Hepatocyte (in vitro differentiated cells): Measurements from ENCODE around the gene TEX19. TPM values are rescaled to one million over a fixed set of nuclear protein-coding genes. Genes with fewer than 3 reads are reported as not detected.

ENCODE experiments used
- DNase-seq: peaks from one replicate; pipeline ENCODE4 v3.0.0-alpha.2; 2016; ENCODE audit warnings: low spot score
- H2AFZ ChIP-seq: fragments of 200-600 bp; sonication (generic); 2 replicates; pipeline ENCODE4 v1.6.0; 2016; ENCODE audit warnings: antibody characterized with exemption, mild to moderate bottlenecking
- H3K27ac ChIP-seq: fragments of 200-600 bp; sonication (generic); 2 replicates; pipeline ENCODE4 v1.5.1; 2016; ENCODE audit warnings: mild to moderate bottlenecking
- H3K27me3 ChIP-seq: fragments of 200-600 bp; sonication (generic); 2 replicates; pipeline ENCODE4 v1.6.1; 2016
- H3K36me3 ChIP-seq: fragments of 200-600 bp; sonication (generic); replicated peaks from 2 replicates; pipeline ENCODE4 v1.5.1; 2016; ENCODE audit warnings: low read depth; ENCODE audit not compliant: insufficient read depth
- H3K4me1 ChIP-seq: fragments of 200-600 bp; sonication (generic); 2 replicates; pipeline ENCODE4 v1.5.1; 2016; ENCODE audit warnings: mild to moderate bottlenecking, moderate library complexity; ENCODE audit not compliant: insufficient read depth
- H3K4me2 ChIP-seq: fragments of 200-600 bp; sonication (generic); 2 replicates; pipeline ENCODE4 v1.6.0; 2016
- H3K4me3 ChIP-seq: fragments of 200-600 bp; sonication (generic); 2 replicates; pipeline ENCODE4 v1.5.1; 2016; ENCODE audit warnings: mild to moderate bottlenecking
- H3K79me2 ChIP-seq: fragments of 200-600 bp; sonication (generic); 2 replicates; pipeline ENCODE4 v1.6.0; 2017; ENCODE audit warnings: mild to moderate bottlenecking
- H3K9me2 ChIP-seq: fragments of 200-600 bp; sonication (generic); replicated peaks from 2 replicates; pipeline ENCODE4 v1.6.0; 2017; ENCODE audit warnings: mild to moderate bottlenecking; ENCODE audit not compliant: insufficient read depth
- H3K9me3 ChIP-seq: fragments of 200-600 bp; sonication (generic); 2 replicates; pipeline ENCODE4 v1.5.1; 2016; ENCODE audit warnings: low read depth, mild to moderate bottlenecking
- H4K20me1 ChIP-seq: fragments of 200-600 bp; sonication (generic); 2 replicates; pipeline ENCODE4 v1.6.0; 2016; ENCODE audit warnings: mild to moderate bottlenecking; ENCODE audit not compliant: insufficient read depth, poor library complexity, severe bottlenecking
- EZH2 ChIP-seq: fragments of 200-600 bp; sonication (generic); IDR thresholded peaks from 2 replicates; pipeline ENCODE4 v1.6.1; 2016; ENCODE audit warnings: antibody characterized with exemption, mild to moderate bottlenecking, borderline replicate concordance
- EZH2phosphoT487 ChIP-seq: fragments of 200-600 bp; sonication (generic); IDR thresholded peaks from one replicate; pipeline ENCODE4 v1.6.1; 2018; ENCODE audit warnings: antibody characterized with exemption, mild to moderate bottlenecking, low read depth, moderate library complexity; ENCODE audit not compliant: unreplicated experiment, severe bottlenecking
- WGBS: methylation state at CpG from one replicate; pipeline ENCODE4 v1.1.6; 2016; ENCODE audit warnings: low lambda C conversion rate; ENCODE audit errors: missing lambda C conversion rate; 5-methylcytosine and 5-hydroxymethylcytosine counted together
- polyA plus RNA-seq: library from polyadenylated mRNA; unstranded; fragments of >200 nt; fragmentation: Nextera tagmentation; extraction: Ambion mirVana; gene quantifications from 2 replicates; pipeline ENCODE4 v1.2.1, GENCODE V29; 2016
- total RNA-seq: library from RNA; depleted of rRNA; stranded (reverse); fragments of >200 nt; gene quantifications from 2 replicates; pipeline ENCODE4 v1.2.3, GENCODE V29; 2014
- TF ChIP-seq, protein P1 (sequence below): fragments of 200-600 bp; sonication (generic); IDR thresholded peaks from 2 replicates; pipeline ENCODE4 v1.5.1; 2016; ENCODE audit warnings: antibody characterized with exemption, mild to moderate bottlenecking; ENCODE audit not compliant: poor library complexity

Gene TEX19
- total and polyA plus RNA-seq, 2 experiments from 2014 or later: not detected

DNA sequence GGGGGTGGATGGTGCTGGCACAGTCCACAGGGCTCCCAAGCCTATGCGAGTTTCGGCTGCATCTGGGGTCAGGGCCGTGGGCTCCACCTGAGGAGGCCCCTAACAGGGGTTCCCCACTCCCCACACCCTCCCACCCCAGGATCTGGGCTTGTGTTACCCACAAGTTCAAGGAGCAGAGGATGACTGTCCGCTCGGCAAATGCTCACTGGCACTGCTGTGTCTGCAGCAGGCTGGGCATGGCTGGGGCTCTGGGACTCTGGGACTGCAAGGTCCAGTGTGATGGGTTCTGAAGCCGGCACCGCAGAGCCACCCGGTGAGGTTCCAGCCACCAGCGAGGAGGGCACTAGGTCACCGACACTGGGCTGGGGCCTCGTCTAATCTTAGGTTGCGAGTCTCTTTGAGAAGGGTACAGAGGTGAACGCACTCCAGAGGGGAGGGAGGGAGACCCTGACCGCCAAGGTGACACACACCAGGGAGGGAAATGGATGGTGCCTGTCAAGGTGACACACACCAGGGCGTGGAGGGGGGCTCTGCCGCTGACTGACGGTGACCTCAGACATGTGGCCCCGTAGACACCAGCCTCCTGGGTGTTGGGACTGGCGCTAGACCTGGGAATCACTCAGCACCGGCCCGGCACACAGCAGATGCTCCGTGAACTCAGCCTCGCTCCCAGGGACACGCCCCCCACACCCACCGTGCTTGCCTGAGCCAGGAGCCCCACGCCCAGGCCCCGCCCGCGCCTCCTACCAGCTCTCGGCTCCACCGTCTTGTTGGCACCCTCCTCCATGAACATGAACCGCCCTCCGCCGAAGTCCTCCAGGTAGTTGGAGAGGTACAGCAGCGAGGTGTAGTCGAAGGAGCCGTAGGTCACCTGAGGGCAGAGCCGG lies 38.6 kb downstream of the TEX19 start:
- peaks cover 16% of the 10 kb centered on the region for H3K4me1 ChIP-seq
- H4K20me1 ChIP-seq: no peaks in the 10 kb centered on the region
- TF ChIP-seq, protein P1, sequence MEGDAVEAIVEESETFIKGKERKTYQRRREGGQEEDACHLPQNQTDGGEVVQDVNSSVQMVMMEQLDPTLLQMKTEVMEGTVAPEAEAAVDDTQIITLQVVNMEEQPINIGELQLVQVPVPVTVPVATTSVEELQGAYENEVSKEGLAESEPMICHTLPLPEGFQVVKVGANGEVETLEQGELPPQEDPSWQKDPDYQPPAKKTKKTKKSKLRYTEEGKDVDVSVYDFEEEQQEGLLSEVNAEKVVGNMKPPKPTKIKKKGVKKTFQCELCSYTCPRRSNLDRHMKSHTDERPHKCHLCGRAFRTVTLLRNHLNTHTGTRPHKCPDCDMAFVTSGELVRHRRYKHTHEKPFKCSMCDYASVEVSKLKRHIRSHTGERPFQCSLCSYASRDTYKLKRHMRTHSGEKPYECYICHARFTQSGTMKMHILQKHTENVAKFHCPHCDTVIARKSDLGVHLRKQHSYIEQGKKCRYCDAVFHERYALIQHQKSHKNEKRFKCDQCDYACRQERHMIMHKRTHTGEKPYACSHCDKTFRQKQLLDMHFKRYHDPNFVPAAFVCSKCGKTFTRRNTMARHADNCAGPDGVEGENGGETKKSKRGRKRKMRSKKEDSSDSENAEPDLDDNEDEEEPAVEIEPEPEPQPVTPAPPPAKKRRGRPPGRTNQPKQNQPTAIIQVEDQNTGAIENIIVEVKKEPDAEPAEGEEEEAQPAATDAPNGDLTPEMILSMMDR: no peak
- no peak for TF ChIP-seq EZH2
- TF ChIP-seq EZH2phosphoT487: no peak
- no peaks in the 10 kb centered on the region for H3K9me2 ChIP-seq
- no peak overlapping the region for H3K27ac ChIP-seq
- no peak overlapping the region for H2AFZ ChIP-seq
- DNase-seq: no peak
- H3K4me3 ChIP-seq: no peak overlapping the region
- WGBS: 89% methylated on average over 27 of the region's 38 CpGs
- H3K79me2 ChIP-seq: no peaks in the 10 kb centered on the region
- no peak overlapping the region for H3K4me2 ChIP-seq
- H3K36me3 ChIP-seq: no peaks in the 10 kb centered on the region
- no peaks in the 10 kb centered on the region for H3K27me3 ChIP-seq
- H3K9me3 ChIP-seq: no peaks in the 10 kb centered on the region

DNA sequence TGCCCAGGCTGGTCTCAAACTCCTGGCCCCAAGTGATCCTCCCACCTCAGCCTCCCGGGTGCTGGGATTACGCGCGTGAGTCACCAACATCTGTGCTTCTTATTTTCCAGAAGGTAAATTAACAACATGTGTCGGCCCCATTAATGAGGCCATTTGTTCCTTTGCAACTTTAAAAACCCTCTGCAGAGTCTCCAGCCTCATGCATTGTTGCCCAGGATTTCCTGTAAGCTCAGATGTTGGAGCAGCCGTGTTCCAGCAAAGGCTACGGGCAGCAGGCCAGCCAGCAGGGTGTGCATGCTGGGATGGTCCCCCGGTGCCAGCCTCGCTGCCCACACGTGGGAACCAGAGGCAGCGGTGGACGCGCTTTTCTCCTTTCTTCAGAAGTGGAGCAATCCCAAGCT lies 40.0 kb downstream of the TEX19 start:
- no peak for TF ChIP-seq EZH2
- TF ChIP-seq, protein P1: no peak
- no peak for TF ChIP-seq EZH2phosphoT487
- H3K27ac ChIP-seq: peak overlapping the region; percentile 87

DNA sequence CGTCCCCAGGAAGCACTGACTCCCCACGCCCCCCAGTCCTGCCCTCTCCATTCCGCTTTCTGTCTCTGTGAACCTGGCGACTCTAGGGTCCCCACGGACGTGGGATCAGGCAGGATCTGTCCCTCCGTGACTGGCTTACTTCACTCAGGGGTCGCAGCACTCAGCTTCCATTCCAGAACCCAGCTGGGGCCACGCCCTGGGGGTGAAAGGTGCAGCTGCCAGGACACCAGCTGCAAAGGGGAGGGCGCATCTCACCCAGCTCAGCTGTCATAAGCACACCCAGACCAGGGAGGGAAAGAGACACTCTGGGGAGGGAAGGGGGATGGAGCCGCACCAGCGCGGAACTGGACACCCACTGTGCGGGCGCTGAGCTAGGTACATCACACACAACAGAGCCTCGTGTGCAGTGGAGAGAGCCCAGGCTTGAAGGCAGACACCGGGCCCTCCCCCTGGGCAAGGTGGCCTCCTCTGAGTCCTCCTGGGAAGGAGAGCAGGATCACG lies 40.6 kb downstream of the TEX19 start:
- no peaks in the 10 kb centered on the region for H3K9me2 ChIP-seq
- H3K27ac ChIP-seq: peak overlapping the region; percentile 87
- no peak overlapping the region for H2AFZ ChIP-seq
- H3K4me3 ChIP-seq: no peak overlapping the region
- peak overlapping the region; percentile 59 for H3K4me2 ChIP-seq
- H3K9me3 ChIP-seq: no peaks in the 10 kb centered on the region
- H4K20me1 ChIP-seq: no peaks in the 10 kb centered on the region
- no peaks in the 10 kb centered on the region for H3K79me2 ChIP-seq
- DNase-seq: no peak
- peaks cover 16% of the 10 kb centered on the region for H3K4me1 ChIP-seq
- WGBS: 84% methylated on average over 18 of the region's 18 CpGs
- H3K36me3 ChIP-seq: no peaks in the 10 kb centered on the region
- H3K27me3 ChIP-seq: no peaks in the 10 kb centered on the region
- TF ChIP-seq EZH2: no peak
- TF ChIP-seq, protein P1: no peak
- TF ChIP-seq EZH2phosphoT487: no peak

More for the DNA sequence above, 40.0 kb downstream of the TEX19 start:
- WGBS: 60% methylated on average over 12 of the region's 13 CpGs
- Histone ChIP-seq H3K4me3 (no peak overlapping the region), H3K4me1 (peaks cover 16% of the 10 kb centered on the region), H4K20me1 (no peaks in the 10 kb centered on the region), H3K36me3 (no peaks in the 10 kb centered on the region), H3K9me3 (no peaks in the 10 kb centered on the region), H3K9me2 (no peaks in the 10 kb centered on the region), H3K79me2 (no peaks in the 10 kb centered on the region), H3K4me2 (peak overlapping the region; percentile 59), H3K27me3 (no peaks in the 10 kb centered on the region), H2AFZ (no peak overlapping the region)
- DNase-seq: peak; percentile 67
